ENCODE measurements around the gene CTSK. TPM values are rescaled to one million over a fixed set of nuclear protein-coding genes. Genes with fewer than 3 reads are reported as not detected.

The CTSK gene
- total and polyA plus RNA-seq, 2 of the 13 experiments (the other 11 are each of a cell fraction or from before 2014, with no cell fraction given) = 1.4 to 6.3 TPM

- no peaks in the 10 kb centered on the region for H3K4me1 ChIP-seq (ENCODE audit: insufficient read depth, low read length)
- H3K9me3 ChIP-seq (ENCODE audit: low read length) = no peaks in the 10 kb centered on the region
- no peaks in the 10 kb centered on the region for H3K36me3 ChIP-seq (replicated peaks in 1 of 2; ENCODE audit: control insufficient read depth in 1 of 2, insufficient read depth in 2 of 2, low read length in 2 of 2)
- H3K27ac ChIP-seq (ENCODE audit: extremely low read length, insufficient read depth, low read length) = no peak overlapping the region
- no peak overlapping the region for H2AFZ ChIP-seq (ENCODE audit: low read length)
- no peak overlapping the region for H3K9ac ChIP-seq (ENCODE audit: insufficient read depth, low read depth, low read length)
- DNase-seq (ENCODE audit: low spot score) = no peak
- H3K4me3 ChIP-seq (replicated peaks in 1 of 3; ENCODE audit: insufficient read depth in 1 of 3, low read depth in 2 of 3, low read length in 3 of 3) = no peak overlapping the region
- POLR2A ChIA-PET = no interaction called here
- CTCF ChIA-PET (ENCODE audit: low intra/inter-chr PET ratio, low total read pairs) = no interaction called here
- in situ Hi-C loops (cut with HindIII; ENCODE audit: extremely low pct_ligation_motif_present, low pct_unique_long_range_greater_than_20kb) (no loop called here), intact Hi-C loops (cut with micrococcal nuclease; ENCODE audit: unreplicated experiment) (no loop called here)
- no TSS peak for BruUV-seq (replicated peaks)
- H4K20me1 ChIP-seq (ENCODE audit: insufficient read depth, low read length) = no peaks in the 10 kb centered on the region
- 79% methylated on average over 12 of the region's 12 CpGs for WGBS (ENCODE audit: low lambda C conversion rate)
- FAIRE-seq = no peak
- H3K27me3 ChIP-seq (ENCODE audit: control insufficient read depth in 1 of 2, insufficient read depth in 2 of 2, low read length in 2 of 2) = no peaks in the 10 kb centered on the region
- no peak for ATAC-seq
- no peaks in the 10 kb centered on the region for H3K79me2 ChIP-seq (ENCODE audit: insufficient read depth, low read length)
- H3K4me2 ChIP-seq (ENCODE audit: low read depth, low read length) = no peak overlapping the region
- TF ChIP-seq ZNF891 (CRISPR knock-in tag; IDR thresholded peaks at IDR 0.05) (no peak), SRSF4 (IDR thresholded peaks at IDR 0.05; ENCODE audit: low read depth, low read length, poor library complexity, severe bottlenecking) (no peak), MAFK (conservative IDR thresholded peaks at IDR 0.05 in 1 of 2, IDR thresholded peaks at IDR 0.05 in 1 of 2; ENCODE audit: low read length in 2 of 2) (peak in 1 of 2 experiments; percentile 10; a peak in 1 of 4 replicates), PHF5A (CRISPR knock-in tag; IDR thresholded peaks at IDR 0.05; ENCODE audit: low read depth, unreplicated experiment) (no peak), KLF11 (CRISPR knock-in tag; IDR thresholded peaks at IDR 0.05) (no peak)
Observed at GRCh38 chr1:150748878-150749719, 59.0 kb downstream of the CTSK start.

Small RNAs within 50 kb of the gene (small RNA-seq; reads per million reads assigned to genes)
- gene RNU6-1309P (ENCODE audit: insufficient read depth in 2 of 3, insufficient read length in 3 of 3, low read depth in 2 of 3, low replicate concordance in 1 of 3) = 0.10 to 1.9 (median 0.98) reads per million in 3 experiments

Other genes starting within 250 kb of the CTSK start
- gene MCL1, start 228.7 kb downstream of the CTSK start, total RNA-seq (2016; rRNA removed; fragmentation: Illumina TruSeq; extraction: Trizol) = 113 and 125 TPM in 2 replicates
- gene MCL1, start 228.7 kb downstream of the CTSK start, polyA plus RNA-seq (2011; rRNA removed) = 69.5 and 70.6 TPM in 2 replicates
- gene ENSA, start 178.6 kb downstream of the CTSK start, total RNA-seq (2016; rRNA removed; fragmentation: Illumina TruSeq; extraction: Trizol) = 111 and 137 TPM in 2 replicates
- 54.5 and 55.1 TPM in 2 replicates for gene ENSA, start 178.6 kb downstream of the CTSK start, polyA plus RNA-seq (2011; rRNA removed)
- 12.8 and 19.3 TPM in 2 replicates for gene GOLPH3L, start 111.1 kb downstream of the CTSK start, total RNA-seq (2016; rRNA removed; fragmentation: Illumina TruSeq; extraction: Trizol)
- gene GOLPH3L, start 111.1 kb downstream of the CTSK start, polyA plus RNA-seq (2011; rRNA removed) = 6.6 and 8.2 TPM in 2 replicates
- gene HORMAD1, start 87.4 kb downstream of the CTSK start, total RNA-seq (2016; rRNA removed; fragmentation: Illumina TruSeq; extraction: Trizol) = not detected in 2 replicates
- gene HORMAD1, start 87.4 kb downstream of the CTSK start, polyA plus RNA-seq (2011; rRNA removed) = not detected in 2 replicates
- gene CTSS, start 42.5 kb downstream of the CTSK start, total RNA-seq (2016; rRNA removed; fragmentation: Illumina TruSeq; extraction: Trizol) = 1.0 and 1.3 TPM in 2 replicates
- 0.33 and 0.59 TPM in 2 replicates for gene CTSS, start 42.5 kb downstream of the CTSK start, polyA plus RNA-seq (2011; rRNA removed)
- 17.6 and 17.8 TPM in 2 replicates for gene ARNT, start 68.3 kb upstream of the CTSK start, total RNA-seq (2016; rRNA removed; fragmentation: Illumina TruSeq; extraction: Trizol)
- 24.1 and 25.9 TPM in 2 replicates for gene ARNT, start 68.3 kb upstream of the CTSK start, polyA plus RNA-seq (2011; rRNA removed)
- not detected in 2 replicates for gene CTXND2, start 78.9 kb upstream of the CTSK start, total RNA-seq (2016; rRNA removed; fragmentation: Illumina TruSeq; extraction: Trizol)
- gene CTXND2, start 78.9 kb upstream of the CTSK start, polyA plus RNA-seq (2011; rRNA removed) = not detected in 2 replicates
- 31.0 and 34.6 TPM in 2 replicates for gene SETDB1, start 118.1 kb upstream of the CTSK start, total RNA-seq (2016; rRNA removed; fragmentation: Illumina TruSeq; extraction: Trizol)
- 30.1 and 33.1 TPM in 2 replicates for gene SETDB1, start 118.1 kb upstream of the CTSK start, polyA plus RNA-seq (2011; rRNA removed)
- gene CERS2, start 166.6 kb upstream of the CTSK start, total RNA-seq (2016; rRNA removed; fragmentation: Illumina TruSeq; extraction: Trizol) = 188 and 298 TPM in 2 replicates
- 269 and 315 TPM in 2 replicates for gene CERS2, start 166.6 kb upstream of the CTSK start, polyA plus RNA-seq (2011; rRNA removed)
- gene ANXA9, start 174.0 kb upstream of the CTSK start, total RNA-seq (2016; rRNA removed; fragmentation: Illumina TruSeq; extraction: Trizol) = 23.9 and 29.9 TPM in 2 replicates
- gene ANXA9, start 174.0 kb upstream of the CTSK start, polyA plus RNA-seq (2011; rRNA removed) = 13.3 and 14.3 TPM in 2 replicates
- gene MINDY1, start 198.6 kb upstream of the CTSK start, total RNA-seq (2016; rRNA removed; fragmentation: Illumina TruSeq; extraction: Trizol) = 9.2 and 11.1 TPM in 2 replicates
- gene MINDY1, start 198.6 kb upstream of the CTSK start, polyA plus RNA-seq (2011; rRNA removed) = 15.0 and 18.0 TPM in 2 replicates
- 19.0 and 26.2 TPM in 2 replicates for gene PRUNE1, start 200.2 kb upstream of the CTSK start, total RNA-seq (2016; rRNA removed; fragmentation: Illumina TruSeq; extraction: Trizol)
- gene PRUNE1, start 200.2 kb upstream of the CTSK start, polyA plus RNA-seq (2011; rRNA removed) = 24.4 and 31.9 TPM in 2 replicates
- gene BNIPL, start 228.3 kb upstream of the CTSK start, total RNA-seq (2016; rRNA removed; fragmentation: Illumina TruSeq; extraction: Trizol) = 0.20 and 0.40 TPM in 2 replicates
- 0.84 and 1.1 TPM in 2 replicates for gene BNIPL, start 228.3 kb upstream of the CTSK start, polyA plus RNA-seq (2011; rRNA removed)
- 0.74 and 1.5 TPM in 2 replicates for gene C1orf56, start 239.5 kb upstream of the CTSK start, total RNA-seq (2016; rRNA removed; fragmentation: Illumina TruSeq; extraction: Trizol)
- gene C1orf56, start 239.5 kb upstream of the CTSK start, polyA plus RNA-seq (2011; rRNA removed) = 3.2 TPM in 2 replicates

Data from HepG2 (cell line).